Measurements from ENCODE around the gene ACKR4. TPM values are rescaled to one million over a fixed set of nuclear protein-coding genes. Genes with fewer than 3 reads are reported as not detected.
"Not testable (repeated sequence)": the region's sequence is repeated elsewhere in the genome, so short reads cannot be mapped to it uniquely, and the experiment has no call there.

The ACKR4 gene
- total RNA-seq, 1 donor from 2014 or later, result not detected

DNA sequence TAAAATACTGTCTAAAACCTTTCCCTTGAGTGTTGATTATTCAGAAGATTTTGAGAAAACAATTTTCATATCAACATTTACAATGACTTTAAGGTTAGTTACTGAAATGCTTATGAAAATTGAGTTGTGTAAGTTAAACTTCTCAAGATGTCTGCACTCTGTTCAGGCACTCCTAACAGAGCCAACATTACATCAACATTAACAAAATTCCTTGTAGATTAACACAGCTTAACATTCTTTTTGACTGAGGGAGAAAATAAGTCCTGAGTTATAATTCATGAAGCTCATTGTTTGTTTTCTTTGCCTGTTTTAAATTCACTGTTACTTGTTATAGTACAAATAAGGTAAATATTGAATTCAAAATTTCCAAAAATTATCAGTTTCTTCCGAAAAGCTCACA lies 9.0 kb downstream of the ACKR4 start:
- no peak for DNase-seq (ENCODE audit: low read depth)
- H3K4me3 ChIP-seq (ENCODE audit: low read depth, low read length), result no peak overlapping the region
- TF ChIP-seq, protein P1, sequence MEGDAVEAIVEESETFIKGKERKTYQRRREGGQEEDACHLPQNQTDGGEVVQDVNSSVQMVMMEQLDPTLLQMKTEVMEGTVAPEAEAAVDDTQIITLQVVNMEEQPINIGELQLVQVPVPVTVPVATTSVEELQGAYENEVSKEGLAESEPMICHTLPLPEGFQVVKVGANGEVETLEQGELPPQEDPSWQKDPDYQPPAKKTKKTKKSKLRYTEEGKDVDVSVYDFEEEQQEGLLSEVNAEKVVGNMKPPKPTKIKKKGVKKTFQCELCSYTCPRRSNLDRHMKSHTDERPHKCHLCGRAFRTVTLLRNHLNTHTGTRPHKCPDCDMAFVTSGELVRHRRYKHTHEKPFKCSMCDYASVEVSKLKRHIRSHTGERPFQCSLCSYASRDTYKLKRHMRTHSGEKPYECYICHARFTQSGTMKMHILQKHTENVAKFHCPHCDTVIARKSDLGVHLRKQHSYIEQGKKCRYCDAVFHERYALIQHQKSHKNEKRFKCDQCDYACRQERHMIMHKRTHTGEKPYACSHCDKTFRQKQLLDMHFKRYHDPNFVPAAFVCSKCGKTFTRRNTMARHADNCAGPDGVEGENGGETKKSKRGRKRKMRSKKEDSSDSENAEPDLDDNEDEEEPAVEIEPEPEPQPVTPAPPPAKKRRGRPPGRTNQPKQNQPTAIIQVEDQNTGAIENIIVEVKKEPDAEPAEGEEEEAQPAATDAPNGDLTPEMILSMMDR (conservative IDR thresholded peaks at IDR 0.05; ENCODE audit: low read depth, low read length), result no peak

GRCh38 chr3:132606620-132607019 lies 9.6 kb downstream of the ACKR4 start:
- DNase-seq (ENCODE audit: low read depth); H3K4me3 ChIP-seq (ENCODE audit: low read depth, low read length): not testable (repeated sequence)

DNA sequence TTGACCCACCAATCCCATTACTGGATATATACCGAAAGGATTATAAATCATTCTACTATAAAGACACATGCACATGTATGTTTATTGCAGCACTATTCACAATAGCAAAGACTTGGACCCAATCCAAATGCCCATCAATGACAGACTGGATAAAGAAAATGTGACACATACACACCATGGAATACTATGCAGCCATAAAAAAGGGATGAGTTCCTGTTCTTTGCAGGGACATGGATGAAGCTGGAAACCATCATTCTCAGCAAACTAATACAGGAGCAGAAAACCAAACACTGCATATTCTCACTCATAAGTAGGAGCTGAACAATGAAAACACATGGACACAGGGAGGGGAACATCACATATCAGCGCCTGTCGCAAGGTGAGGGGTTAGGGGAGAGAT lies 18.2 kb downstream of the ACKR4 start:
- not testable (repeated sequence) for DNase-seq (ENCODE audit: low read depth); H3K4me3 ChIP-seq (ENCODE audit: low read depth, low read length)

- no peak for DNase-seq (ENCODE audit: low read depth)
- no peak overlapping the region for H3K4me3 ChIP-seq (ENCODE audit: low read depth, low read length)
- TF ChIP-seq, protein P1 (conservative IDR thresholded peaks at IDR 0.05; ENCODE audit: low read depth, low read length), result no peak
Measured at GRCh38 chr3:132615881-132616280, 18.8 kb downstream of the ACKR4 start.

DNA sequence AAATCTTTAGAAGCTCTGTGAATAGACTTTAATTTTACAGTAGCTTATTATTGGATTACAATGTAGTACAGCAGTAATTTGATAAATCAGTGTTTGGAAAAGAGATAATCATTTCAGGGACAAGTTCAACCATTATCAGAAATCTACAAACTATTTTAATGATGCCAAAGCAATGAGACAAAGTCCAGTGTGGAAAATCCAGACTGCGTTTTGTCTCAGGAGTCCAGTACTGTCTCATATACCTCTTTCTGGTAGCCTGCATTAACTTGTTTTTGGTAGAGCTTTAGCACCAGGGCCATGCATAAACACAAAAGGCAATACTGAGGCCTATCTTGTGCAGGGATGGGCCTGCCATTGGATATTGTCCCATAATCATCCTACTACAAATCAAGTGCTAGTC lies 19.7 kb downstream of the ACKR4 start:
- DNase-seq (ENCODE audit: low read depth), result no peak
- H3K4me3 ChIP-seq (ENCODE audit: low read depth, low read length), result no peak overlapping the region
- TF ChIP-seq, protein P1 (conservative IDR thresholded peaks at IDR 0.05; ENCODE audit: low read depth, low read length), result no peak

DNA sequence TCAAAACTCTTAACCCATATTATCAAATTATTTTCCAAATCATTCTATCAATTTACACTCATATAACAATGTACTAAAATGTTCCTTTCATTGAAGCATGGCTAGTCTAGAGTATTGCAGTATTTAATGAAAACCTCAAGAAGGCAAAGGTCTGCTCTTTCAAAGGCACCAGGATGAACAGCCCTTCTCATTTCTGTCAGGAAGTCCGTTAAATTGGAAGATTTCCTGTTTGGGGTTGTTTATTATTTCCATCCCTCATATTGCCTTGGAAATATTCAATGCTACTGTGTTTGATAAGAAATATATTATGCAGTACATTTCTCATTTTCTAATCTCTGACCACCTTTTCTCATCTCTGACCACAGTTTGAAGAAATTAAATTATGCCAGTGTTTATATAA lies 25.1 kb downstream of the ACKR4 start:
- no peak overlapping the region for H3K4me3 ChIP-seq (ENCODE audit: low read depth, low read length)
- DNase-seq (ENCODE audit: low read depth), result no peak
- TF ChIP-seq, protein P1 (conservative IDR thresholded peaks at IDR 0.05; ENCODE audit: low read depth, low read length), result no peak

DNA sequence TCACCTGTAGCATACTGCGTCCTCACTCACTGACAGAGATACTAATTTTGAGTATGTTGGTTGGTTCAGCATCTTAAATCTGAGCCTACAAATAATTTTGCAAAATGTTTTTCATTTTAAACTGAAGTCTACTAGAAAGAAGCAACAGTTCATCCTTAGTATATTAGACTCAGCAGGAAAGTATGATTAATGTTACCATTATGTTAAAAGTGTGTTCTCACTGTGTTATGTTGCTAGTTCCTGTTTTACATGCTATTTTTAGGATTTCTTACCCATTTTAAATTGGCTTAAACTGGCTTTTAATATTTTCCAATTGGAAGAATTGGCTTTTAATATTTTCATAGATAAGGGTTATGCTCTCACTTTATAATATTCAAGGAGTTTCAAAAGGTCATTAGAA lies 25.7 kb downstream of the ACKR4 start:
- no peak overlapping the region for H3K4me3 ChIP-seq (ENCODE audit: low read depth, low read length)
- TF ChIP-seq, protein P1 (conservative IDR thresholded peaks at IDR 0.05; ENCODE audit: low read depth, low read length), result no peak
- DNase-seq (ENCODE audit: low read depth), result no peak

DNA sequence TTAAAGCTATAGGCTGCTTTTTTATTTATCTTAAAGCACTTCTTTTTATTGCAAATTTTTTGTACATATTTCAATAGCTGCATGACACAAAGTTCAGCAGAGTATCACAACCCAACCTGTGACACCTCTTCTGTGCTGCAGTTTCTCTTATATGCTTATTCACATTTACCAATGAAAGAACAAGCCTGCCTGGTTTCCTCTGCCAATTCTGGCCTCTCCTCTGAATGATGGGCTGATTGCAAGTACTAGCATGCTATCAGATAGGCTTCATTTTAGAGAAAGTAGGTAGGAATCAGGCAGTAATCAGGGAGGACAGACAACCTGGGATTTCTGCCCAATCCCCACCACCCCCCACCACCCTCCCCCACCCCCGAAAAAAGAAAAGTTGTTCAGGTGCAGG lies 26.6 kb downstream of the ACKR4 start:
- no peak for DNase-seq (ENCODE audit: low read depth)
- TF ChIP-seq, protein P1 (conservative IDR thresholded peaks at IDR 0.05; ENCODE audit: low read depth, low read length), result no peak
- H3K4me3 ChIP-seq (ENCODE audit: low read depth, low read length), result no peak overlapping the region
